Activated gamma-delta T cell treated with anti-CD3 and anti-CD28 coated beads, Interleukin-2, amount 50 U/mL, for 16 hours (primary cell): Measurements from ENCODE around the gene NRG2.

ENCODE experiments used
- DNase-seq: peaks from one replicate; pipeline ENCODE4 v3.0.0-alpha.2; 2020; ENCODE audit warnings: low read depth

NRG2 gene

GRCh38 chr5:139880416-139881142 lies 162.5 kb downstream of the NRG2 start:
- DNase-seq, result no peak

- no peak for DNase-seq
These were observed 165.0 kb downstream of the NRG2 start for GRCh38 chr5:139878093-139878492.

DNA sequence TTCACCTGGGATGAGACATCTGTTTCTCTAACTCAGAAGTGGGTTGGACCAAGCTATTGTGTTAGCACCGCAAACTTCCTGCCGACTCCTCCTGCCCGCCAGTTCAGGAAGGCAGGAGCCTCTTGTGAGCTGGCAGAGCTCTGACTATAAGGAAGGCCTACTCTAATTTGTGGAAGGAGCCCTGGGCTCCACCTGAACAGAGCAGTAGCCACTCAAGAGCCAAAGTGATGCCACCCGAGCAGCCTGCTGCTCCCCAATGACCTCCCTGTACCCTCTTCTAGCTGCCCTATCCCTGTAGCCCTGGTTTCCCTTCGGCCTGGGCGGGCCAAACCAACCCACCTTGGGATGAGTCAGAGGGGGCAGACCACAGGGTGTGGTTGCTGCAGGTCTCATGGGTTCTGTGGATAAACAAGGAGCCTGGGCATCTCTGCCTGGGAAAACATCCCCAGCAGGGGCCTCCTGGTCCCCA lies 165.9 kb downstream of the NRG2 start:
- no peak for DNase-seq

GRCh38 chr5:139875957-139876356 lies 167.1 kb downstream of the NRG2 start:
- DNase-seq, result no peak

GRCh38 chr5:139872851-139873794 lies 170.0 kb downstream of the NRG2 start:
- no peak for DNase-seq

- DNase-seq, result no peak
These were observed 170.9 kb downstream of the NRG2 start for GRCh38 chr5:139872052-139872766.

DNA sequence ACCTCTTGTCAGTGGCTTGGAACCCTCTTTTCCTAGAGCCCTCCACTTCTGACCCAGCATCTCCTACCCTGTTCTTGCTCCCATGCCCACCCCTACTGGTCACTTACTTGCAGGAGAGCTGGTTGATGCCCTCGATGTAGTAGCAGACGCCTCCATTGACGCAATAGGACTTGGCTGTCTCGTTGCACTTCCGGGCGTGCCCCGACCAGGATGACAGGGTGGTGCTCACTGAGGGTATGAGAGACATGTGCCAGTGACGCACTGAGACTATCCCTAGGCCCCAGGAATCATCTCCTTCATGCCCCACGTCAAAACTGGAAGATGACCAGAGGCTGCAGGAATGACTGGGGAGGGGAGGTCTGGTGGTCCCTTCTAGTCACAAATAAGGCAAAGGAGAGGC lies 171.5 kb downstream of the NRG2 start:
- no peak for DNase-seq

DNA sequence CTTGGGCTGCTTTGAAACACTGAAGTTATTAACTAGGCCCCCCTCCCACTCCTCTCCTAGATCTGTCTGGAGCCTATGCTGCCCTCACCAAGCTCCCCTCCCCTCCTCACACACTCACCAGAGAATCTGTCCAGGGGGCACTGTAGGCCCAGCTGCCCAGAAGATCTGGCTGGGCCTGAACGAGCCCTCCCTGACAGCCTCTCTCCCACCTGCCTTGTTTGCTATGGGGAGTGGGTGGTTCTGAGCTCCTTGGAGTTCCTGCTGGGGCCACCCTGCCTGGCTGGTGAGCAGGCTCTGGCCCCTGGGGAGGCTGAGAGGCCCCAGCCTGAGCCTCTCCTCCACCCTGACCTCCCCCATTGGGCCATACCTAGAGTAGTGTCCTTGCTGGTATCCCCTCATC lies 172.4 kb downstream of the NRG2 start:
- DNase-seq, result no peak

DNA sequence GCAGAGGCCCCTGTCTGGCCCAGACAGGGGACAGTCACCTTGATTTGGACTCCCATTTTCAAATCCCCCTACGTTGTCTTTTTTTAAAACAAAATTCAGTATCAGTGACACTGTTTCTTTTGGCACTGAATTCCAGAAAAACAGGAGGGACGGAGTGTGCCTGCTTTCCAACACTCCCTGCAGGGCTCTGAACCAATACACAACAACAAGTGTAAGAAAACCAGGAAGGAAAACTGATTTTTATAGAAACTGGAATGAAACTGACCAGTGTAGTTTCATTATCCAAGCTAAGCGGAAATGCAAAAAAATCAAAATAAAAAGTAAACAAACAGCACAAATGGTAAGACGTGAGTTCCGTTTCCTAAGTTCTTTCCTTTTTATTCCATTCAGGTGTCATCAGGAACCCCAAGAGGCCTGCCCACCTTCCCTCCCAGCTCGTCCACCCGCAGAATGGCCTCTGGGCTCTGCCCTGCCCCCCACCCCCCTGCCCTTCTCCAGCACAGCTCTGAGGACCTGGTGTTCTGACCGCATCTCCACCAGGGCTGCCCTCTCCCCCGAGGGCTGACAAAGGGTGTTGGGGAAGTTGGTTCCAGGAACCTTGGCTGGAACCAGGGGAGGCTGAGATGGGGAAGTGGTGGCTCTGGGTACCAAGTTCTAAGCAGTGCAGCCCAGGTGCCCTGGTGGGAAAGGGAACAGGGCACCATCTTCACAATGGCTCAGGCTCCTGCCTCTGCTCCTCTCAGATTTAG lies 173.9 kb downstream of the NRG2 start:
- no peak for DNase-seq

DNA sequence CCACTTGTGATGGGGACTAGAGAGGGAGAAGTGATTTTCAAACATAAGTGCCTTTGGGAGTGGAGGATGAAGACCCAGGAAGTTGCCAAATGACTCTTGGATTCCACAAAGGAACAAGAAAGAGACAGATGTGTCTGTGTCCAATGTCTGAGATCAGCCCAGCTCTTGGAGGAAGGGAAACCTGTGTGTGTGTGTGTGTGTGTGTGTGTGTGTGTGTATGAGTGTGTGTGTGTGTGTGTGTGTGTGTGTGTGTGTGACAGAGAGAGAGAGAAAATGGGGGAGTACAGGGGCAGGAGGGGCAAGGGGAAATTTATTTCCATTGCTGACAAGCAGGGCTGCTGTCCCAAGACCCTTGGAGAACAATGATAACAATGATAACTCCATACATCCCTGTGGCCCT lies 175.5 kb downstream of the NRG2 start:
- DNase-seq, result no peak

- DNase-seq, result no peak
These were observed 176.0 kb downstream of the NRG2 start for GRCh38 chr5:139867109-139867508.

DNA sequence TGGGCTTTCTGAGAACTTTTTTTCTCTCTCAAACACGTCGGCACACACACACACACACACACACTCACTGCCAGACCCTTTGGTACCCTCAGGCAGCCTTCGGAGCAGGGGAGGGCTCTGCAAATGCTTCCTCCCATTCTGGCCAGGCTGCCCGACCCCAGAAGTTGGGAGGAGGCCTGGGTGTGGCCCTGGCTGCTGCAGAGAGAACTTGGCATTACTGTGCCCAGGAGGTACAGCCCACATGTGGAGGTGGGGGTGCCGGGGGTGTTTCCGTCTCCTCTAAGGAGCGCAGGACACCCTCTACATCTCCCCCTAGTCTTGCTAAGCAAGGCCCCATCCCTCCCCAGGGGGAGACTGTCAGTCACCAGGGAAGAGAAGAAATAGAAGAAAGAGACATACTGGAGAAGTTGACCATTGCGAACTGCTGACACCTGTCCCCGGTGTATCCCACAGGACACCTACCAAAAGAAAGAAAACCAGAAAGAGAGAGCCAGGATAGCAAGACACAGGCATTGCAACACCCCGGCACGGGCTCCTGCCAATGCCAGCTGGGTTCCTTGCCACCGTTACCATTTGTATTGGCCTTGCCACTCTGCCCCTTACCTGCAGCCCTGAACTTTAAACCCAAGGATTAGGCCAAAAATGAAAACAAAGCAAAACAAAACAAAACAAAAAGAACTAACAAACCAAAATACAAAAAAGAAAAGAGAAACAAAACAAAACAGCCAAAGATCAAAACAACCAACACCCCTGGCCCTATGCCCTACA lies 178.2 kb downstream of the NRG2 start:
- no peak for DNase-seq

DNA sequence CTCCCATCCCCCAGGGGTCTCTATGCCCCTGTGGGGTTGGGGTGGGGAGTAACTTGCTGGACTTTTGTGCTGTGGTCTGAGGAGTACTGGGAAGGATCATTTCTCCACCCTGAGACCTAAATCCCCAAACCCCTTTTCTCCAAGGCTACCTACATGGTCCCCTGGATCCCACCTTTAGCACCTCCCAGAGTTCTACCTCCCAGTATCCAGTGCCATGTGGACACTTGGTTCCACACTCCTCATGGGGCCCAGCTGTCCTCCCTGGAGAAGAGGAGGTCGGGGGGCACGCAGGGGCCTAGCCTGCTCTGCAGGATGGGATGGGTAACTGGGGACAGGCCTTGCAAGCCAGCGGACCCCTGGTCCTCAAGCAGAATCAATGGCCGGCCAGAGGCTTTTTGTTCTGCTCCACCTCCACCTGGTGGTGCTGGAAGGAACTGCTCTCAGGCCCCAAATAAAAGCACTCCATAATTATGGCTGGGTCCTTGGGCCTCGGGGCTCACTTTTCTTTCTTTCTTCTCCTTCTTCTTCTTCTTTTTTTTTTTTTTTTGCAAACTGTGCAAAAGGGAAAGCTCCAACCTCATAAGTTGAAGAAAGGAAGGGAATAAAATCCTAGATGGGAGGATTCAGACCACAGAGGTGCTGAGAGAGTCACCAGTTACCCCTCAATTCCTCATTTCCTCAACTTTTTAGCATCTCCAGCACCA lies 179.1 kb downstream of the NRG2 start:
- DNase-seq, result peak; percentile 39

DNA sequence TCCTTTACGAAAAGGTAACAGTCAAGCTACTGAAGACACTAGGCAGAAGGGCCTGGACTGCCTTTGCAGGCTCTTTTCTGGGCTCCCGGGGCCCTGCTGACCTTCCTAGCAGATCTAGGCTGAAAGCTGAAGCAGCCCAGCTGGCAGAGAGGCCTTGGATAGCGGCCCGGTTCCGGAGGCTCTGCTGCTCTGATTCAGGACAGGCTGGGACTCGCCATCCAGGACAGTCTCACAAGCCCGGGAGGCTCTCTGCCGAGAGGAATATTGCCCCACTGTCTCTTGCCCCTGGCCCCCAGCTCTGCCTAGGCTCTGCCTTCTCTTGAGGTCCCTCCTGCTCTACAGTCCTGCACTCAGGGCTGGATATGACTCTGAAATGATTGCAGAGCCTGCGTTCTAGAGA lies 179.7 kb downstream of the NRG2 start:
- DNase-seq, result no peak

GRCh38 chr5:139862803-139863202 lies 180.3 kb downstream of the NRG2 start:
- no peak for DNase-seq

DNA sequence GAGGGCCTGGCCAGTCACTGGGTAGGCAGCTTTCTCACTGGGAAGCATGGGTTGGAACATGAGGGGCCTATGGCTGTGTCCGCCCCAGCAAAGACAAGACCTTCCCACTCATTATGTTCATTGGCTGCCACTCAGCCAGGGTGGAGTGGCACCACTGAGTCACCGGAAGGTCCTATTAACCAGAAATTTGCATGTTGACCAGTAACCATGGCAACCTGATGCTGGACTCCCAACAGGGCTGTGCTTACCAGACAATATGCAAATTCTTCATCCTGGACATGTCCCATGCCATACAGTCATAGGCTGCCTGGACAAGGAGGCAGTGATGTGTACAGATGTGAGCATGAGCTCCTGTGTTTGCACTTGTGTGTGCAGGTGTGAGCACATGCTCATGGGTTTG lies 180.8 kb downstream of the NRG2 start:
- DNase-seq, result no peak

GRCh38 chr5:139861889-139862207 lies 181.3 kb downstream of the NRG2 start:
- DNase-seq, result no peak

- no peak for DNase-seq
These were observed 181.8 kb downstream of the NRG2 start for GRCh38 chr5:139861021-139861888.

GRCh38 chr5:139859013-139859412 lies 184.1 kb downstream of the NRG2 start:
- DNase-seq, result no peak

DNA sequence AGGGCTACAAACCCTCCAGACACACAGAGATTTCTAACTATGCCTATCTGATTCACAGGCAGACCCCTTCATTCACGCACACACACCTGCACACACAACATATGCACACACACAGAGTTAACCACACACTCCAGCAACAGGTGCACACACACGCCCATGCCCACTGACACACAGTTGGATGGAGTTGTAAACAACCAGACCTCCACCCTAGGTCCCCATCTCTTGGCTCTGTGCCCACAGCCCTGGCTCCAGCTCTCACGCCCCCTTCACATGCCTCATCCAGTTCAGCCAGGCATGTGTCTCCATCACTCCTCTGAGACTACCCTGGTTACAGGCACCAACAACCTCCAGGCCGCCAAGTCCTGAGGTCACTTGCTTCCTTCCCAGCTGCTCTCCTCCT lies 186.4 kb downstream of the NRG2 start:
- no peak for DNase-seq
